Heart left ventricle (tissue), 16 donors: ENCODE results near the gene PPP6C. TPM values are rescaled to one million over a fixed set of nuclear protein-coding genes. Genes with fewer than 3 reads are reported as not detected.
A peak's percentile ranks its signal among the peaks of the same experiment; 100 is the strongest.

ENCODE experiments used
- ATAC-seq, 4 donors: fragments of 200-7000 bp; cut with Tn5 transposase; one replicate each; pipeline ENCODE4 v1.9.1; 2020 to 2022; ENCODE audit warnings: moderate library complexity in 4 of 4, mild to moderate bottlenecking in 3 of 4, moderate number of reproducible peaks in 1 of 4
- DNase-seq, 5 donors: peaks; one replicate each; pipeline ENCODE4 v3.0.0-alpha.2; 2020
- H3K27ac ChIP-seq, 12 donors: fragments of 200-600 bp; sonication (generic) in 4 of 12; one replicate each; pipeline versions ENCODE4 v1.5.0 to v1.8.0; 2016 to 2022; ENCODE audit warnings: mild to moderate bottlenecking in 2 of 12
- H3K27me3 ChIP-seq, 9 donors: fragments of 200-600 bp; sonication (generic) in 2 of 9; one replicate each; pipeline versions ENCODE4 v1.5.1 to v1.8.0; 2016 to 2022; ENCODE audit warnings: mild to moderate bottlenecking in 3 of 9
- H3K36me3 ChIP-seq, 9 donors: fragments of 200-600 bp; sonication (generic) in 2 of 9; one replicate each; pipeline versions ENCODE4 v1.5.0 to v1.8.0; 2018 to 2022; ENCODE audit warnings: mild to moderate bottlenecking in 2 of 9
- H3K4me1 ChIP-seq, 12 donors: fragments of 200-600 bp; sonication (generic) in 4 of 12; one replicate each; pipeline versions ENCODE4 v1.5.0 to v1.8.0; 2016 to 2022; ENCODE audit warnings: mild to moderate bottlenecking in 3 of 12
- H3K4me3 ChIP-seq, 12 donors: fragments of 200-600 bp; sonication (generic) in 4 of 12; one replicate each; pipeline versions ENCODE4 v1.5.0 to v1.8.0; 2017 to 2022; ENCODE audit warnings: mild to moderate bottlenecking in 9 of 12, moderate library complexity in 4 of 12
- H3K9me3 ChIP-seq, 12 donors: fragments of 200-600 bp; sonication (generic) in 4 of 12; one replicate each; pipeline versions ENCODE4 v1.5.0 to v1.8.0; 2016 to 2022; ENCODE audit warnings: mild to moderate bottlenecking in 1 of 12
- CTCF ChIP-seq, 12 donors: fragments of 200-600 bp; sonication (generic) in 4 of 12; IDR thresholded peaks; one replicate each; pipeline versions ENCODE4 v1.5.0 to v1.8.0; 2018 to 2022; ENCODE audit warnings: antibody characterized with exemption in 12 of 12, mild to moderate bottlenecking in 5 of 12
- POLR2A ChIP-seq, 2 donors: fragments of 450-650 bp; IDR thresholded peaks; one replicate each; pipeline ENCODE4 v1.6.1; 2017; ENCODE audit warnings: antibody characterized with exemption in 2 of 2, mild to moderate bottlenecking in 2 of 2, moderate library complexity in 2 of 2
- WGBS, 4 donors: extraction: QIAGEN DNeasy Blood & Tissue Kit in 2 of 4; methylation state at CpG; one replicate each; pipeline versions ENCODE4 v1.1.5 to v1.1.7; 2013 to 2018; 5-methylcytosine and 5-hydroxymethylcytosine counted together
- intact Hi-C, 10 donors: fragments of 100-400 bp; cut with DNase I; formaldehyde crosslinking; loops; one replicate each; pipeline versions ENCODE4 v1.11.1 to v1.14.2; 2022
- polyA plus RNA-seq, 2 donors: library from polyadenylated mRNA; stranded (reverse); fragments of 200-250 nt; gene quantifications; one replicate each; pipeline ENCODE4 v1.2.3, GENCODE V29; 2013
- total RNA-seq, 9 donors: library from RNA; depleted of rRNA in 2 of 9; stranded (reverse); fragments of >200 nt in 2 of 9; fragmentation: NEBNext Ultra II Directional in 3 of 9; extraction: Animal tissue kit (Norgen Biotek cat#: 25700) in 3 of 9; gene quantifications; one replicate each; pipeline versions ENCODE4 v1.1.0 to v1.2.4, GENCODE V29; 2016 to 2023
- donor health status: ischemic (EF 13 %, LVEDD 7.1; RV severe dilation, severe dysfunction).
- donor health status: healthy with polysubstance abuse.
- donor health status: DM: no; HTN: yes; CAD: no.
- donor health status: DM: no; HTN: no; CAD: no.
- donor health status: ischemic (EF 25% LVEDD 6.9; RV normal size, moderate dysfunction).
- donor health status: ischemic (EF 25% LVEDD 5.7; RV mildly dilated, moderate dysfunction).
- donor health status: healthy.
- donor health status: DM: yes; HTN: yes; CAD: no.
- donor health status: ischemic (EF 35%, LVEDD 5.7; RV mildly dilated, moderate dysfunction).
- donor health status: nonischemic (EF 11% LVEDD 7.7; RV severe dilation, severe dysfunction).
- donor health status: DM: yes; HTN: yes; CAD: no.
- donor health status: PGD.
- donor health status: ischemic (EF 29% LVEDD 5.4; RV normal size, mild dysfunction).
- donor health status: nonischemic (EF 23%, LVEDD 6.1; RV moderate dilation, normal function).

The PPP6C gene
- total and polyA plus RNA-seq, 11 donors: 12.0 to 40.7 (median 35.3) TPM

- peak overlapping the region in 5 of 12 donors; percentile 17 to 58 (median 47) for H3K27ac ChIP-seq
- DNase-seq (no peak), ATAC-seq (peak in 2 of 4 donors; percentile 45 to 74)
- H3K4me1 ChIP-seq: peaks cover 0 to 13% (median 2%) of the 10 kb centered on the region in 12 donors
- no peaks in the 10 kb centered on the region for H3K9me3 ChIP-seq
- peaks cover 0 to 88% (median 79%) of the 10 kb centered on the region in 9 donors for H3K36me3 ChIP-seq
- WGBS, 4 donors: 66 to 74% (median 72%) methylated on average over 4 of the region's 4 CpGs
- TF ChIP-seq POLR2A (IDR thresholded peaks at IDR 0.05): no peak
- TF ChIP-seq CTCF (IDR thresholded peaks at IDR 0.05): no peak
- intact Hi-C loops: no loop called here
- no peak overlapping the region for H3K4me3 ChIP-seq
- H3K27me3 ChIP-seq: no peaks in the 10 kb centered on the region
These were observed 35.8 kb downstream of the PPP6C start for GRCh38 chr9:125153712-125154367.

- no peak overlapping the region for H3K27ac ChIP-seq
- no peak for DNase-seq
- intact Hi-C loops: no loop called here
- H3K4me1 ChIP-seq: peaks cover 0 to 13% (median 3%) of the 10 kb centered on the region in 12 donors
- no peak overlapping the region for H3K4me3 ChIP-seq
- H3K27me3 ChIP-seq: no peaks in the 10 kb centered on the region
- H3K36me3 ChIP-seq: peaks cover 0 to 88% (median 66%) of the 10 kb centered on the region in 9 donors
- TF ChIP-seq CTCF (IDR thresholded peaks at IDR 0.05) (no peak), POLR2A (IDR thresholded peaks at IDR 0.05) (no peak)
- no peaks in the 10 kb centered on the region for H3K9me3 ChIP-seq
- ATAC-seq: no peak
- WGBS, 4 donors: 93 to 98% (median 93%) methylated on average over 2 of the region's 2 CpGs
These were observed 37.9 kb downstream of the PPP6C start for GRCh38 chr9:125151730-125152129.

- H3K27me3 ChIP-seq: no peaks in the 10 kb centered on the region
- peaks cover 0 to 13% (median 5%) of the 10 kb centered on the region in 12 donors for H3K4me1 ChIP-seq
- intact Hi-C loops: no loop called here
- peak in 1 of 4 donors; percentile 14 for ATAC-seq
- TF ChIP-seq POLR2A (IDR thresholded peaks at IDR 0.05) (no peak), CTCF (IDR thresholded peaks at IDR 0.05) (no peak)
- H3K36me3 ChIP-seq: peaks cover 0 to 79% (median 61%) of the 10 kb centered on the region in 9 donors
- no peak overlapping the region for H3K27ac ChIP-seq
- WGBS, 4 donors: 60 to 65% (median 64%) methylated on average over 12 of the region's 12 CpGs
- no peaks in the 10 kb centered on the region for H3K9me3 ChIP-seq
- H3K4me3 ChIP-seq: no peak overlapping the region
- DNase-seq: no peak
These were observed 39.0 kb downstream of the PPP6C start for GRCh38 chr9:125150349-125151245.
